Pulmonary artery endothelial cell (primary cell): ENCODE measurements around the gene MT1B. TPM values are rescaled to one million over a fixed set of nuclear protein-coding genes. Genes with fewer than 3 reads are reported as not detected.

ENCODE experiments used
- DNase-seq: peaks from one replicate; pipeline ENCODE4 v3.0.0-alpha.2; 2011; ENCODE audit warnings: low read depth, low spot score
- total RNA-seq: library from RNA; depleted of rRNA; stranded (reverse); fragments of >200 nt; gene quantifications from 2 replicates; pipeline ENCODE4 v1.2.3, GENCODE V29; 2014

Gene MT1B
- not detected in 2 replicates for total RNA-seq

DNA sequence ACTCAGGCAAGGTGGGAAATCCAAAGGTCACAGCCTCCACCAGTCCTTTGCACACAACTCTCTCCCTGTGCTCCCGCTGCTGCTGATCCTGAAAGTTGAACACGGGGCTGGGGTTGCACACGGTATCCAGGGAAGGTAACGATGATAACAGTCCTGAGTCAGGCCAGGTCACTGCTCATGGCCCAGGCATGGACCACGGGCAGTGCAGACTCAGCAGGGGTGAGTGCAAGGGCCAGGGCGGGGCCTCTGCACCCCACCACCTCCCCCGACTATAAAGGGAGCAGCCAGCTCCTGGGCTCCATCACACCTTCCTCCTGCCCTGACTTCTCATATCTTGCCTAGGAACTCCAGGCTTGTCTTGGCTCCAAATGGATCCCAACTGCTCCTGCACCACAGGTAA, at the start of gene MT1B:
MT1B (plus strand) TSS at position 301 of the 400 bp plus-strand sequence; CDS start at position 369, 68 bp downstream.
- DNase-seq: no peak

DNA sequence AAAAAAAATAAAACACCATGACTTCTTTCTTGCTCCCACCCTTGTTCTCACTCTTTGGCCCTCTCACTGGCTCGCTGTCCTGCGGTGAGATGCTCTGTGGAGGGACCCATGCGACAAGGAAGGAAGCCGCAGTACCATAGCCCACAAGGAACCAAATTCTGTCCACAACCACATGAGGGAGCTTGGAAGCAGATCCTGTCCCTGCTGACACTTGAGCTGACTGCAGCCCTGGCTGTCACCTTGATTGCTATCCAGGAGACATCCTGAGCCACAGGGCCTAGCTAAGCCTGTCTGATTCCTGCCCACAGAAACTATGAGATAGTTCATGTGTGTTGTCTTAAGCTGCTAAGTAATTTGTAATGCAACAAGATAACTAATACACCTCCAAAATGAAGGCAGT, 48.1 kb upstream of the MT1B start:
- no peak for DNase-seq

DNA sequence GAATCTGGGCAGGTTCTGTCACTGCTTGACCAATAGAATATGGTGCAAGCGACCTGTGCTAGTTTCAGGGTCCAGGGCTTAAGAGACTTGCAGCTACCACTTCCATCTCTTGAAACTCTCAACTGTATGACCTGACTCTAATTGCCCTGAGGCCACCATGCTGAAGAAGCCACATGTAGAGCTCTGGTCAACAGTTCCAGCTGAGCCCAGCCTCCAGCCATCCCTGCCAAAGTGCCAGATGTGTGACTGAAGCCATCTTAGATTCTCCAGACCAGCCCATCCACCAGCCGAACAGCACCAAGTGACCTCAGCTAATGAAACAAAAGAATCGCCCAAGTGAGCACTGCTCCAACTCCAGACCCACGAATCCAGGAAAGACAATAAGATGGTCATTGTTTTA, 46.7 kb upstream of the MT1B start:
- no peak for DNase-seq

DNA sequence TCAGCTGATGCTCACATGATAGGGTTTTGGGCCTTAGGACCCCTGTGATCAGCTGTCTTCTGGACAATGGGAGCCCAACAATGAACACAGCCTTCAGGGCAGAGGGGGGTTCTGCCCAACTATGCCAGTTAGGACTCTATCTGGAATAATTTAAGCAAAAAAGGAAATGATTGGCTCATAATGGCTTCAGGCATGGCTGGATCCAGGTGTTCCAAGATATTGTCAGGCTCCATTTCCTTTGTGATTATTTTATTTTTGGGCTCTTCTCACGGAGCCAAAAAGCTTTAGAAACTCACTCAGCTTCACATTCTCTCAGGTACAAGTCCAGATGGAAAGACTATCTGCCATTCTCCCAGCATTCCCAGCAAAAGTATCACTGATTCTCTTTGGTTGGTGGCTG, 46.2 kb upstream of the MT1B start:
- no peak for DNase-seq

DNA sequence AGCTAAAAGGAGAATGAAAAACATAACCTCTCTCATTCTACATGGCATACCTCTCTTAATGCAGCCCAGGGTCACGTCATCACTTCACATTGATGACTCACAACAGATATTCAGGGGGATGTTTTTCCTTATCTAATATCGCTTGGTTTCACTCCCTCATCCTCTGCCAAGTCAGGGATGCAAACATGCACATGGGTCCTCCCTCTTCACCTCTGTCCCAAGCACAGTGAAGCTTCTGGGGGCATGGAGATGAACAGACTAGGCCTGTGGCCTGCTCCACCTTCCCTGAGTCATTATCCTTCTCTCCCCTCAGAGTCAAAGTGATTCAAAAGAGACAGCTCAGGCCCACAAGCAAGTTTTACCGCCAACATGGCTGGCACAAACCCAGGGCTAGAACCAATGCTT, 45.6 kb upstream of the MT1B start:
- DNase-seq: no peak

DNA sequence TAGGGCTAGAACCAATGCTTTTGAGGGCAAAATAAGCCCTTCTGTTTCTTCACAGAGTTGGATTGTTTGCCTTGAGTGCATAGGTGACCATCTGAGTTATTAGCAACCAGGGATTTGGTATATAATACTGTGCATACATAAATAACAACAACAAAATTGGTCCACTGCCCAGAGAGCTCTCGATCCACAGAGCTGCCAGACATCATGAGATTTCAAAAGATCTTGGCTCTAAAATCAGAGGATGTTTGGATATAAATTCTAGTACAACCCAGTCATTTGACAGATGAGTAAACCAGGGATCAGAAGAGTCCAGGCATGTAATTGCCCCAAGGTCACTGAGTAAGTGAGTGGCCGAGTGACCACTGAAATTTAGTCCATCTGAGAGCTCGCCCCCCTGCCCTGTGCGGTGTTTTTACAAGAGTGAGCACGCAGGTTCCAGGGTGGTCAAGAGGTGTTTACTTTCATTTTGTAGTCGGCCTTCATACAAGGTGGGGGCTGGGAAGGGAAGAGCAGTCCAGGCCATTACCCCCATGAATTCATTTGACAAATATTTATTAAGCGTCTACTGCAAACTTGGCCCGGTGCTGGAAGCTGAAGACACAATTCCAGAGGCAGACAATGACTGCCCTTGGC, 45.1 kb upstream of the MT1B start:
- DNase-seq: no peak

DNA sequence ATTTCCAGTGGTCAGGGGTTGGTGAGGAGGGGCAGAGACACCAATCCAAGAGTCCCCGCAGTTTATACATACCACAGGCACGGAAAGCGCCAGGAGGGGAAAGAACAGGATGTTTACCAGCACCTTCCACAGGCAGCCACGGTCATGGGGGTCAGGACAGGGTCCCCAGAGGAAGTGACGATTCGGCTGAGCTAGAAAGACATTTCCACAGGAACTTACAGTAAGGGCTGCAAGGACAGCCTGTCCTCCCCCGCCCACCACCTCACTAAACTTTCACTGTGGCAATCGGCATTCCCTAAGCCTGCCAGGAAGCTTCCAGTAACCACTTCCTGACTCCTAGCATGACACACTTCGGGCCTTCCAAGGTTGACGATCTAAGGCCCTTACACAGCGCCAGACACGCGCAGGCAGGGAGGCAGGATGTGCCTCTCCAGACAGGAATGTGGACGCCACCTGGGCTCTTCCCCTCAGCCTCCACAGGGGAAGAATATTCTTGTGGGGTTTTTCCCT, 44.5 kb upstream of the MT1B start:
- DNase-seq: peak; percentile 97

DNA sequence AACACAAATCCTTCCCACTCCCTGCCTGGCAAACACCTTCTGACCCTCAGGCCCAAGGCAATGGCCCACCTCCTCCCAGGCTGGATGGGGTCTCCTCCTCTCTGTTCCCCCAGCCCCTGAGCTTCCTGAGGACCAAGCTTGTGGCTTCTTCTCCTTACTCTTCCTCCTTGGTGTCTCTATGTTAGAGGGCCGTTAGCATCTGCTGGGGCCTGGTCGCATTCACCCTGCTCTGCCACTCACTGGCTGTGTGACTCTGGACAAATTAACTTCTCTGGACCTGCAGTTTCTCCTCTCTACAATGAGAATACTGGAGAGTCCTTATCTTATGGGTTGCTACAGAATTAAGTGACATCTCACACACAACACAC, 44.0 kb upstream of the MT1B start:
- DNase-seq: no peak

DNA sequence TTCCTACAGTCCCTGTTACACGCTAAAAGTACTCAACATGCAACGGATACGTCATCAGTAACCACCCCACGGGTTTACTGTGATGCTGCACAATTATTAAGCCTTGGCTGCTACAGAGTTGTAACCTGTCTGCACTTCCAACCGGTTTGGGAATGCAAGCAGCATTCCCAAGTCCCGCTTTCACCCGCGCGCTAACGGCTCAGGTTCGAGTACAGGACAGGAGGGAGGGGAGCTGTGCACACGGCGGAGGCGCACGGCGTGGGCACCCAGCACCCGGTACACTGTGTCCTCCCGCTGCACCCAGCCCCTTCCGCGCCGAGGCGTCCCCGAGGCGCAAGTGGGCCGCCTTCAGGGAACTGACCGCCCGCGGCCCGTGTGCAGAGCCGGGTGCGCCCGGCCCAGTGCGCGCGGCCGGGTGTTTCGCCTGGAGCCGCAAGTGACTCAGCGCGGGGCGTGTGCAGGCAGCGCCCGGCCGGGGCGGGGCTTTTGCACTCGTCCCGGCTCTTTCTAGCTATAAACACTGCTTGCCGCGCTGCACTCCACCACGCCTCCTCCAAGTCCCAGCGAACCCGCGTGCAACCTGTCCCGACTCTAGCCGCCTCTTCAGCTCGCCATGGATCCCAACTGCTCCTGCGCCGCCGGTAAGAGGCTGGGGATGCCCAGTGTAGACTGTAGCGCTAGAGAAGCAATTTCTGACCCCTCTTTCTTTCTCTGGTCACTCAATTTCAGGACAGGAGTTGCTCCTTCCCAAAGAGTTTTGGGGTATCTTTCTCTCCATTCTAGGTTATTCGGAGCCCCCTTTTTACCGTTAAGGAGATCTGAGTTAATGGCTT, 43.4 kb upstream of the MT1B start, which contains the start of gene MT2A:
MT2A (plus strand) TSS at position 542 of the 833 bp plus-strand sequence; CDS start at position 614, 72 bp downstream.
- DNase-seq: peak; percentile 93

DNA sequence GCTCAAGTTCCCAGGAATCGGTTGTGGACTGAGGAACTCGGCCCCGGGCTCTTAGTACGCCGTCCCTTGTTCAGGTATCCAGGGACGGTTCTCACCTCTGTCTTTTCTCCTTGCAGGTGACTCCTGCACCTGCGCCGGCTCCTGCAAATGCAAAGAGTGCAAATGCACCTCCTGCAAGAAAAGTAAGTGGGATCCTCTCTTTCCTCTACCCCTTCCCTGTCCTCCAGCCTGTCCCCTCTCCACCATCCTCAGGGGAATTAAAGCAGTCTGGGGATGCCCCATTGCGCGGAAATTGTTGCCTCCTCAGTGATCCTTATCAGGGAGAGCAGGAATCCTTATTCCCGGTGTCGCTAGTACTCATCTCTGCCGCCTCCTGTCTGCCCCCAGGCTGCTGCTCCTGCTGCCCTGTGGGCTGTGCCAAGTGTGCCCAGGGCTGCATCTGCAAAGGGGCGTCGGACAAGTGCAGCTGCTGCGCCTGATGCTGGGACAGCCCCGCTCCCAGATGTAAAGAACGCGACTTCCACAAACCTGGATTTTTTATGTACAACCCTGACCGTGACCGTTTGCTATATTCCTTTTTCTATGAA, 42.7 kb upstream of the MT1B start:
- DNase-seq: no peak

DNA sequence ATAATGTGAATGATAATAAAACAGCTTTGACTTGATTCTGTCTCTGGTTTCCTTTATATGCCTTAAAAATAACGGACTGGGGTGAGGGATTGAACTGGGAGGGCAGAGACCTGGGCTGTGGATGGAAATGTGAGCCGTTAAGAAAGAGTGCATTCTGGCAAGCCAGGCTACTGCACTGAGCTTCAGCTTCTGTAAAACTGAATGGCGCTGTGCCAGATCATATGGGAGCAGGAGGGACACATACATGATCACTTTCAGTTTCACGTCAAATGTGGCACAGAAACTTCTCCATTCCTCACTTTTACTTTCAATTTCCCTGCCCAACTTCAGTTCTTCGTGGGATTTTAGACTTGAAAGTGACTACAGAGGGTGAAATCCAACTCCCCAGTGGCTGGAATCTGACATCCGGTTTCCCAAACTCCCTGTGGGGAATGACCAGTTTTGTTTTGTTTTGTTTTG, 42.2 kb upstream of the MT1B start:
- no peak for DNase-seq

DNA sequence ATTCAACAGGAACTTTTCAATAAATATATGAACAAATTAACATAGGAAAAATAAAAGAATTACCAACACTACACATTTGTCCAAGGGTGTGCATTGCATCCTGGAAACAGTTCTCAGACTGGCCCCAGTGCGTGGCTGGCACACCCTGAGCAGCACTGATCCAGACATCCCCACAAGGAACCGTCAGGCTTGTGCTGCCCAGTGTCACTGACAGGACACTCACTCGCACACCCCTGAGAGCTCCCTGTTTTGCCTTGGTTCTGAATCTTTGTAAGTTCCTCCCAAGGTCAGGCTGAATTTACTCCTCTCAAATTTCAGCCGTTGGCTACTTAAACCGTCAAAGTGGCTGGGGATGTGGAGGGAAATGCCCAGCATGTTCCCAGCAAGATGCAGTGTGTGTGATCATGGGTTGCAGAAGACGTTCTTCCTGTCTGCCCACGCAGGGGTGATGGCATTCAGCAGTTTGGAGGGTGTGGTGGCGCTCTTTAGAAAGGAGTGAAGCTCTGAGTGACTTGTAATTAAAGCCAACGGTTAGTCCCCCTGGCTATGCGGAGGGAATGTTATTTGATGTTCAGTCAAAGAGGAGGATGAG, 41.6 kb upstream of the MT1B start:
- no peak for DNase-seq

DNA sequence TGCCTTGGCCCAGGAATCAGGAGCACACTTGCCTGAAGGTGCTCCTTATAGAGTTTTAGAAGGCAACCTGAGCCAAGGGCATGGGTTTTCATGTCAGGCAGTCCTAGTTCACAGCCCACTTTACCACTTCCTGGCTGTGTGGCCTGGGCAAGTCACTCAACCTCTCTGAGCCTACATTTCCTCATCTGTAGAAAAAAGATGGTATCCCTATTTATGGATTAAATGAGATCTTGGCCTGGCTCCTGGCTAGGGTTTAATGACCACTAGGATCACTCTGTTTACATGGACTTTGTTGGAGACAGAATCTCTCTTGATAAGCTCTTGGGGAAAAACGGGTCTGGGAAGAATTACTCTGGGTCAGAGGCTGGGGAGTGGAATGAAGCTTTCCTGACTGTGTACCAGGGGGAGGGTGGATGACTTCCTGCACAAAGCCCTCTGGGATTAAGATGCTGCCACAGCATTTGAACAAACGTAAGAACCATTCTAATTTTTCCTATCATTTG, 41.0 kb upstream of the MT1B start:
- no peak for DNase-seq

DNA sequence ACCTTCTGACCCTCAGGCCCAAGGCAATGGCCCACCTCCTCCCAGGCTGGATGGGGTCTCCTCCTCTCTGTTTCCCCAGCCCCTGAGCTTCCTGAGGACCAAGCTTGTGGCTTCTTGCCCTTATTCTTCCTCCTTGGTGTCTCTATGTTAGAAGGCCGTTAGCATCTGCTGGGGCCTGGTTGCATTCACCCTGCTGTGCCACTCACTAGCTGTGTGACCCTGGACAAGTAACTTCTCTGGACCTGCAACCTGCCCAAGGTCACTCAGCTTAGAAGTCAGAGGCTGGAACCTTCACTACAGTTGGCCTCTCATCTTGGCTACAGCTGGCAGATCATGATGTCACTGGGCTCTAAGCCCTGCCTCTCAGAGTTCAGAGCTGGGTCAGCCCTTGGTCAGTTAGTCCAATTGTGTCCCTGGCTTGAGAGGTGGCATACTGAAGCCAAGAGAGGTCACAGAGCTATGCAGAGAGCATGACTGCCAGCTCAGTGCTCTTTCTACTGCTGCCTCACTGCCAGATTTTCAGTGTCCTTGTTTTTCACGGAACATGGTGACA, 40.3 kb upstream of the MT1B start:
- DNase-seq: no peak

DNA sequence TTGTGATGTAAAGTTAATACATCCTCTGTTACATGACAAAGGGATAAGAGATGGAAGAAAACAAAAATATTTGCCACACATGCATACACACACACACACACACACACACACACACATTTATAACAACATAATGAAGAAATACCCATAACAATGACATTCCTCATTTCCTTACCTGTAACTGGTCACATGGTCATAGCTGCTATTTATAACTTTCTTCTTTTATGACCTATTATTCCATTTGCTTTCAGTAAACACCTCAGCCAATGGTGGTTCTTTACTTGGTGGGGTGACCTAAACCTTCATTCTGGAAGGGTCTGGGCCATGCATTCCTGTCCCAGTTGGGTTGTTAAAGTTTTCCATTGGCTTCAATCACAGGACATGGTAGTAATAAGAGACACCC, 38.0 kb upstream of the MT1B start:
- no peak for DNase-seq

DNA sequence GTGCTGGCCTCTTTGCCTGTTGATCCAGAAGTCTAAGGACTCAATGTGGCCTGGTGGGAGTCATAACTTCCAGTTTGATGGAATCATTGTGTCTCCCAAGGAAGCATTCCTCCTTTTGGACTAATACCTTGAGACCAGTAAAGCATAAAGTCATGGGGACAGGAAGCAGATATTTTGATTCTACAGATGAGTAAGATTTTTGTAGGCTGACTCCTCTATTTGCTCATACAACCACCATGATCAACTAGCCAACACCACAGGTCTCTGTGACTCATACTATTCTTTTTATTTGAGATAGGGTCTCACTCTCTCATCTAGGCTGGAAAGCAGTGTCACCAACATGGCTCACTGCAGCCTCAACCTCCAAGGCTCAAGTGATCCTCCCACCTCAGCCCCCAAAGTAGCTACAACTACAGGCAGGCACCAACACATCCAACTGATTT, 37.1 kb upstream of the MT1B start:
- DNase-seq: no peak

DNA sequence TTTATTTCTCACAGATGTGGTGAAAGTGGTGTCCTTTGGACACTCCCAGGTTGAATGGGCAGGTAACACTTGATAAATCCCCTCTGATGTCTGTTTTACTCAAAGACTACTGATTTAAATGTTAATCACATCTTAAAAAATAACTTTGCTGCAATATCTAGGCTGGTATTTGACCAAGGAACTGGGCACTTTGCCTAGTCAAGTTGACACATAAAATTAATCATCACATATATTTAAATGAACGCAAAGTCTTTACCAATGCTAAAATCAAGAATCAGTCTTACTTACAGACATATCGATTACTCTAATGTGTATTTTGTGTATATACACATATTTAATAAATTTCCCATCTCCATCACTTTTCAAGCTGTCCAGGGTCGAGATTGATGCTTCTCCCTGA, 36.3 kb upstream of the MT1B start:
- no peak for DNase-seq

DNA sequence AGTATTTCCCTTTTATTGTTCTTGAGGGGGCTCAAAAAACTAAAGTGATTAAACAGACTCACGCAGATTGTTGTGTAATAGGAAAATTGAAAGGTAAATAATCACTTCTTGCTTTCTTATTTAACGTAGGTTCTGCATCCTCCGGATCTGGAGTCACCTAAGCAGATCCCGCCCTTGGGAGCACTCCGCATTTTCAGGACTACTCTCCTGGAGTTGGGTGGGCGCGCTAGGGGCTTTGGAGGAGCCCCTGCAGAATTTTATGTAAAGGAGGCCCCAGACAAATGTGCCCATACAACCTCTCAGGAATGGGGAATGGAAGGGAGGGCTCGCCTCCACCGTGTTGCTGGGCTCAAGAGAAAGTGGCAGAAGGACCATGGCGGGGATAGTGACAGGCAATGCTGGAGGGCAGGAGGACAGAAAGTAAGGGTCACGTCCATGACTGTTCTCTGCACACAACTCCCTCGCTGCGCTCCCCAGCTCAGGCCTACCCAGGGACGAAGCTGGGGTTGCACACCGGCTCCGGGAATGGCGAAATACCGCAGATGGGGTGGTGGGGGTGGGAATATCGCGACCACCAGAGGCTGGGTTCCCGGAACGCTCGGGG, 35.0 kb upstream of the MT1B start:
- no peak for DNase-seq

DNA sequence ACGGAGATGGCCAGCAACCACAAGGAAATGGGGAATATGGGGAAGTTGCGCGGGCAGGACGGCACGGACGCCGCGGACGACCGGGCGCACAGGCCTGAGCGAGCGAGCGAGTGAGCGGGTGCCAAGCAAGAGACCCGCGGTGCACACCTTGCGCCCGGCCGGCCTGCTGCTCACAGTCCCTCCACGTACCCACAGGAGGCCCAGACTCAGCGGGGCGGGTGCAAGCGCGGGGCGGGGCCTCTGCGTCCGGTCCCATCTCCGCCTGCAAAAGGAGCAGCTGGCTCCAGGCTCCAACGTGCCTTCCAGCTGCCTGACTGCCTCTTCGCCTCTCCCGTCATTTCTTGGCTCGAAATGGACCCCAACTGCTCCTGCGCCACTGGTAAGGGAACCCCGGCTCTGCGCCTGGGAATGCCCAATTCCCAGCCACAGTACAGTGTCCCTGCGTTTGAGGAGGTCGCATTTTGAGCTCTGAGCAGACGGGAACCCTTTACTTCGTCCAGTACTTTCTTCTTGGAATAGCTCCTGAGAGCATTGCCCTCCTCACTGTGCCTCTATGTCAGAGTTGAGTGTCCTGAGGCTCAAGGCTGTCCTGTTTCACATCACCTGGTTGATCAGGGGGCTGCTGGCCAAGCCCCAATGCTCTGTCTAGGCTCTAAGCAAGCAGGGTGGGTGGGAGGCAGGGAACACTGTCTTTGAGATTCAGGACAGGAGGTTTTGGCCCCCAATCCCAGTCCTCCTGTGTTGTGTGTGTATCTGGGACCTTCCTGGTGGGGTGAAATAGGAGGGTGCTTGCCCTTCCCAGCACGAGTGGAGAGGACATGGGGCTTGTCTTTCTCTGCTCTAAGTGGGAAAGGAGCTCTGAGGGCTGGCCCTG, 34.2 kb upstream of the MT1B start:
- DNase-seq: no peak

DNA sequence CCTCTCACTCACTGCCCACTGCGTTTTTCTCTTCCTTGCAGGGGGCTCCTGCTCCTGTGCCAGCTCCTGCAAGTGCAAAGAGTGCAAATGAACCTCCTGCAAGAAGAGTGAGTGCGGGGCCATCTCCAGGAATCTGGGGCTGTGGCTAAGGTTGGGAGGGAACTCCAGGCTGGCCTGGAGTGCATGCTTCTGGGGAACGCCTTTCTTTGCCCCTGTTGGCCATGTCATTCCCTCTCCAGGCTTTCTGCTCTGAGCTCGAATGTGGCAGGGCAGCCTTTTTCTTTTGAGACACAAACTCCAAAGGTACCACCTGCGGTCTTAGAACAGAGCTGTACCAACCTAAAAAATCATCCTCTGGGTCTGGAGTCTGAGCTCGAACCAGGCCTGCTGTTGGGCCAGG, 33.5 kb upstream of the MT1B start:
- DNase-seq: no peak
